DOHH2 (cell line): ENCODE results near the gene SLC7A5.

ENCODE experiments used
- H3F3A ChIP-seq: fragments of 200-600 bp; sonication (generic), shearing (Covaris generic); 2 replicates; pipeline ENCODE4 v1.6.0; 2016; ENCODE audit warnings: antibody characterized with exemption, mild to moderate bottlenecking; ENCODE audit not compliant: control insufficient read depth, insufficient read depth
- H3K27ac ChIP-seq: fragments of 200-600 bp; sonication (generic); 2 replicates; pipeline ENCODE4 v1.5.1; 2014; ENCODE audit warnings: low read depth, mild to moderate bottlenecking, low read length, moderate library complexity
- H3K27me3 ChIP-seq: fragments of 200-600 bp; sonication (generic); 2 replicates; pipeline ENCODE4 v1.6.1; 2014; ENCODE audit warnings: mild to moderate bottlenecking, low read length, mixed read lengths; ENCODE audit not compliant: control insufficient read depth
- H3K36me3 ChIP-seq: fragments of 200-600 bp; sonication (generic); 2 replicates; pipeline ENCODE4 v1.6.1; 2014; ENCODE audit warnings: mild to moderate bottlenecking, low read length, moderate library complexity, mixed read lengths; ENCODE audit not compliant: control insufficient read depth
- H3K4me1 ChIP-seq: fragments of 200-600 bp; sonication (generic); 2 replicates; pipeline ENCODE4 v1.6.1; 2014; ENCODE audit warnings: mild to moderate bottlenecking, low read length, mixed read lengths; ENCODE audit not compliant: control insufficient read depth
- H3K4me2 ChIP-seq: fragments of 200-600 bp; sonication (generic); 2 replicates; pipeline ENCODE4 v1.6.0; 2014; ENCODE audit warnings: mild to moderate bottlenecking, low read length, moderate library complexity
- H3K4me3 ChIP-seq: fragments of 200-600 bp; sonication (generic); 2 replicates; pipeline ENCODE4 v1.5.1; 2014; ENCODE audit warnings: mild to moderate bottlenecking, low read length, mixed read lengths
- H3K79me2 ChIP-seq: fragments of 200-600 bp; sonication (generic); 2 replicates; pipeline ENCODE4 v1.6.1; 2014; ENCODE audit warnings: mild to moderate bottlenecking, low read length, mixed read lengths; ENCODE audit not compliant: control insufficient read depth
- H3K9me2 ChIP-seq: fragments of 200-600 bp; sonication (generic); replicated peaks from 2 replicates; pipeline ENCODE4 v1.6.1; 2014; ENCODE audit warnings: mild to moderate bottlenecking, low read length, mixed read lengths; ENCODE audit not compliant: control insufficient read depth
- H3K9me3 ChIP-seq: fragments of 200-600 bp; sonication (generic); 2 replicates; pipeline ENCODE4 v1.6.1; 2014; ENCODE audit warnings: antibody characterized with exemption, low read length, mixed read lengths; ENCODE audit not compliant: control insufficient read depth, insufficient read depth
- H4K20me1 ChIP-seq: fragments of 200-600 bp; sonication (generic); 2 replicates; pipeline ENCODE4 v1.6.0; 2014; ENCODE audit warnings: low read depth, mild to moderate bottlenecking, antibody characterized with exemption, low read length, moderate library complexity; ENCODE audit not compliant: control insufficient read depth, insufficient read depth
- CTCF ChIP-seq: fragments of 200-600 bp; sonication (generic); IDR thresholded peaks from one replicate; pipeline ENCODE4 v1.5.1; 2014; ENCODE audit warnings: antibody characterized with exemption, mild to moderate bottlenecking, low read depth, low read length; ENCODE audit not compliant: poor library complexity, severe bottlenecking
- EZH2phosphoT487 ChIP-seq: fragments of 200-600 bp; sonication (generic); IDR thresholded peaks from 2 replicates; pipeline ENCODE4 v1.6.1; 2017; ENCODE audit warnings: borderline replicate concordance, mild to moderate bottlenecking, antibody characterized with exemption, low read length, moderate library complexity, mixed read lengths

The SLC7A5 gene

GRCh38 chr16:87809150-87809902 lies 60.0 kb downstream of the SLC7A5 start:
- Histone ChIP-seq H3K36me3 (peaks cover 14% of the 10 kb centered on the region; the same call in 1 of the 2 replicates), H4K20me1 (no peaks in the 10 kb centered on the region), H3K79me2 (peaks cover 22% of the 10 kb centered on the region), H3K9me2 (no peaks in the 10 kb centered on the region), H3K4me2 (peak overlapping the region; percentile 70), H3K4me3 (peak overlapping the region; percentile 64), H3K4me1 (peaks cover 85% of the 10 kb centered on the region), H3K27me3 (no peaks in the 10 kb centered on the region), H3F3A (peaks cover 53% of the 10 kb centered on the region), H3K9me3 (no peaks in the 10 kb centered on the region), H3K27ac (peak overlapping the region; percentile 88)
- no peak for TF ChIP-seq EZH2phosphoT487
- TF ChIP-seq CTCF, result no peak

GRCh38 chr16:87808108-87808507 lies 61.2 kb downstream of the SLC7A5 start:
- H3K4me2 ChIP-seq, result peak overlapping the region; percentile 70
- no peaks in the 10 kb centered on the region for H3K27me3 ChIP-seq
- peaks cover 98% of the 10 kb centered on the region for H3K4me1 ChIP-seq
- peaks cover 14% of the 10 kb centered on the region; the same call in 1 of the 2 replicates for H3K36me3 ChIP-seq
- H3K4me3 ChIP-seq, result peak overlapping the region; percentile 64
- peaks cover 58% of the 10 kb centered on the region for H3F3A ChIP-seq
- no peaks in the 10 kb centered on the region for H3K9me2 ChIP-seq
- no peaks in the 10 kb centered on the region for H4K20me1 ChIP-seq
- peak overlapping the region; percentile 88 for H3K27ac ChIP-seq
- no peaks in the 10 kb centered on the region for H3K9me3 ChIP-seq
- TF ChIP-seq EZH2phosphoT487, result no peak
- TF ChIP-seq CTCF, result no peak
- peaks cover 27% of the 10 kb centered on the region for H3K79me2 ChIP-seq

GRCh38 chr16:87806641-87807546 lies 62.4 kb downstream of the SLC7A5 start:
- H3K9me2 ChIP-seq, result no peaks in the 10 kb centered on the region
- H3K4me1 ChIP-seq, result peaks cover 99% of the 10 kb centered on the region
- peaks cover 31% of the 10 kb centered on the region for H3K79me2 ChIP-seq
- H3K4me2 ChIP-seq, result peak overlapping the region; percentile 95
- H3F3A ChIP-seq, result peaks cover 56% of the 10 kb centered on the region
- H3K36me3 ChIP-seq, result peaks cover 14% of the 10 kb centered on the region; the same call in 1 of the 2 replicates
- TF ChIP-seq CTCF (no peak), EZH2phosphoT487 (no peak)
- no peaks in the 10 kb centered on the region for H3K9me3 ChIP-seq
- no peaks in the 10 kb centered on the region for H4K20me1 ChIP-seq
- peak overlapping the region; percentile 78 for H3K4me3 ChIP-seq
- H3K27ac ChIP-seq, result peak overlapping the region; percentile 88
- H3K27me3 ChIP-seq, result no peaks in the 10 kb centered on the region
